ENCODE measurements around the gene MS4A8.
"Not testable (repeated sequence)": the region's sequence is repeated elsewhere in the genome, so short reads cannot be mapped to it uniquely, and the experiment has no call there.

MS4A8 gene

DNA sequence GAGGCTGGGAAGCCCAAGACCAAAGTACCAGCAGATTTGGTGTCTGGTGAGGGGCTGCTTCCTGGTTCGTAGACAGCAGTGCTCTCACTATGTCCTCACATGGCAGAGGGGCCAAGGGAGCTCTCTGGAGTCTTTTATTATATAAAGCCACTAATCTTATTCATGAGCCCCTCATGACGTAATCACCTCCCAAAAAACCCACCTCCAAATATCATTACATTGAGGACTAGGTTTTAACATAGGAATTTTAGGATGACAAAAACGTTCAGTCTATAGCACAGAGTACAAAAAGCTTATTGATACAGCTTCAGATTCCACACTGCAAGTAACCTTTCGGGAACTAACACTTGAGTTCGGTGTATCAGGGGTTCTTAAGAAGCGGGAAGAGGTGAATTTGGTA, 21.0 kb downstream of the MS4A8 start:
- H3K27ac ChIP-seq = no peak overlapping the region
- DNase-seq (ENCODE audit: low read depth, low spot score) = no peak

- no peak within 1 kb of the TSS for H3K27ac ChIP-seq
- DNase-seq (ENCODE audit: low read depth, low spot score) = no peak
Observed at GRCh38 chr11:60724420-60724819, 25.0 kb downstream of the MS4A8 start, which contains the start of gene MS4A18. MS4A18 (plus strand) TSS chr11:60724720.

DNA sequence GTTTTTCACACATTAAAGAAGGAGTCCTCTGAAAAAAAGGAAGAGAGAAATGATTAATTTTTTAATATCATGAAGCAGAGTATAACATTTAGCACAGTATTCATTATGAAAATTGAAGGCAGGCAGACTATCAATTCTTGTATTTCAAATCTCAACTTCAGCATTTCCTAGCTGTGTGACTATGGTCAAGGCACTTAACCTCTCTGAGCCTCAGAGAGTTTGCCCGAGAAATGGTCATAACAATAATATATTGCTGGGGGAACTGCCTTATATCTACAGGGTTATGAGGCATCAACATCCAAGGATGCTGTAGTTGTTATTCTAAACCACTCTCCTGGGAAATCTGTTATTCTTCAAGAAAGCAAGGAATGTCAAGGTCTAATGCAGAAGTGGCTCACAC, 26.2 kb downstream of the MS4A8 start:
- no peak for DNase-seq (ENCODE audit: low read depth, low spot score)
- no peak overlapping the region for H3K27ac ChIP-seq

DNA sequence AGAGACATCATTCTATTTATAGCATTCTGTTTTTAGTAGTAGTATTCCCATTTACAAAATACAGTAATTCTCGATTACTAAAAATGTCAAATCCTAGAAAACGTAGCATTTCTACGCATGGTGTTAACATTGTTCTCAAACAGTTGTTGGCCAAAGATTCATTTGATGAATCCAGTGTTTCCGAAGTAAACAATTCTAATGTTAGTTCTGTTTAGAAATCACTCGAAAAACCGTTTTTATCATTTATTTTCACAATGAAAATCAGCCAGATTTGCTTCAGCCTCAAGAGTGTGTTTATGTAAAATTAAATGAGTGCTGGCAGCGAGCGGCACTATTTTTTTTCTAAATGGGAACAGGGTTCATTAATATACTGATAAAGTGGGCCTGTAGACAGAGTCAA, 32.2 kb downstream of the MS4A8 start:
- DNase-seq (ENCODE audit: low read depth, low spot score) = no peak
- H3K27ac ChIP-seq = no peak overlapping the region

GRCh38 chr11:60734279-60734678, 34.9 kb downstream of the MS4A8 start:
- H3K27ac ChIP-seq = no peak overlapping the region
- DNase-seq (ENCODE audit: low read depth, low spot score) = no peak

DNA sequence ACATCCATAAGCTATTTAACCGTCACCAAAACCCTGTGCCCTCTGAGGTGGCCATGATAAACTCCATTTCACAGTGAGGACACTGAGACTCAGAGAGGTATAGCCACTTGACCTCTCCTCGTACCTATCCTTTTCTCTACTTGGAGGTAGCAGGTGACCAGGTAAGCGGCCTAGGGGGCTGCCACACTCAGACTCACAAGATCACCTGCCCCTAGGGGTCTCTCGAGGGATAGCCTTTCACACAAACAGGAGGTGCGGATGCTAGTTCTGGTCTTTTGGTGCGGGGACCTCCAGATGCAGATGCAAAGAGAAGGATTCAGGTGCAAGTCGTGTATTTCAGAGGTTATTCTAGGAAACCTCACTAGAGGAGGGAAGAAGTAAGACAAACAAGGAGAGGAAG, 39.7 kb downstream of the MS4A8 start:
- DNase-seq (ENCODE audit: low read depth, low spot score) = no peak
- no peak overlapping the region for H3K27ac ChIP-seq

- H3K27ac ChIP-seq = no peak overlapping the region
- DNase-seq (ENCODE audit: low read depth, low spot score) = no peak
Observed at GRCh38 chr11:60740573-60740972, 41.2 kb downstream of the MS4A8 start.

DNA sequence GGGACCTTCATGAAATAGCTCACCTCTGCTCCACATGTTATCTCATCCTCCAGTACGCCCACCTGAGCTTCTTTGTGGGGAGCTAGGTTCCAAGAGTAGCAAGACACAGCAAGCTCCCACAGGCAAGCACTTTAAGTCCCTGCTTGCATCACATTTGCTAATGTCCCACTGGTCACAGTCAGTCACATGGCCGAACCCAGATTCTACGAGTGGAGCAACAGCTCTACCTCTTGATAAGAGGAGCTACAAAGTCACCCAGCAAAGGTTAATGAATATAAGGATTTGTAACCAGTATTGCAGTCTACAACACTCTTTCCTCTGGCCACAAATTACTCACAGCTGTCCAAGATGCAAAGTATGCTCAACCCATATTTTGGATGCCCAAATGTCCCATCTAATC, 42.0 kb downstream of the MS4A8 start:
- DNase-seq (ENCODE audit: low read depth, low spot score) = no peak

GRCh38 chr11:60743058-60743457, 43.6 kb downstream of the MS4A8 start:
- DNase-seq (ENCODE audit: low read depth, low spot score) = no peak
- H3K27ac ChIP-seq = no peak overlapping the region

More for the DNA sequence above, 42.0 kb downstream of the MS4A8 start:
- H3K27ac ChIP-seq = no peak overlapping the region

DNA sequence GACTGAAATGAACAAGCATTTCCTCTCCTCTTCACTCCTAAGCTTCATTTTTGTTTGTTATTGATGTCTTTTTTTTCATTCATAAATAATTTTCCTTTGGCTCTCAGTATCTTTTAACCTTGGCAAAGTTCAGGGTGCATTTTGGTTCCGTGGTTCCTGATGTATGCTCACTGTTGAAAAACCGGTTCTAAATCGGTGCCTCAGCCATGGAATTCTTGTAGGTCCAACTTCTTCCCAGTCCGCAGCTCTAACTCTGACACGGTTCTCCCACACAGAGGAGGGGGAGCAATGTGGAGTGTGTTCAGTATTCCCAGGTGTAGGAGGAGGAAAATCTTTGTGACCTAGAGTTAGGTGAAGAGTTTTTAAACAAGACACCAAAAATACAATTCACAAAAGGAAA, 44.7 kb downstream of the MS4A8 start:
- H3K27ac ChIP-seq = no peak overlapping the region
- DNase-seq (ENCODE audit: low read depth, low spot score) = no peak

DNA sequence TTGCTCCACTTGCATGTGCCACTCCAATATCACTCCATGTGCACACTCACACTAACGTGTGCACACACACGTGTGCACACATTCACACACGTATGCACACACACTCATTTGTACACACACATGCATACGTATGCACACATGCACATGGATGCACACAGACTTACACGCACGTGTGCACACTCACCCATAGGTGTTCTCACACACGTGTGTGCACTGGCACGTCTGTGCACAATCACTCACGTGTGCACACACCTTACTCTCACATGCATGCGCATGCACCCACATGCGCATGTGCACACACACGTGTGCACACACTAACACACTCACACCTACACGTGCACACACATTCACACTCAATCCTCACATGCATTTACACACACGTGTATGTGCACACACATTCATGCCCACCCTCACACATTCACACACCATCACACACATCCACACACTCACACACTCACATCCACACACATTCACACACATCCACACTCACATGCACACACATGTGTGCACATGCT, 48.0 kb downstream of the MS4A8 start:
- no peak overlapping the region for H3K27ac ChIP-seq
- DNase-seq (ENCODE audit: low read depth, low spot score) = no peak

DNA sequence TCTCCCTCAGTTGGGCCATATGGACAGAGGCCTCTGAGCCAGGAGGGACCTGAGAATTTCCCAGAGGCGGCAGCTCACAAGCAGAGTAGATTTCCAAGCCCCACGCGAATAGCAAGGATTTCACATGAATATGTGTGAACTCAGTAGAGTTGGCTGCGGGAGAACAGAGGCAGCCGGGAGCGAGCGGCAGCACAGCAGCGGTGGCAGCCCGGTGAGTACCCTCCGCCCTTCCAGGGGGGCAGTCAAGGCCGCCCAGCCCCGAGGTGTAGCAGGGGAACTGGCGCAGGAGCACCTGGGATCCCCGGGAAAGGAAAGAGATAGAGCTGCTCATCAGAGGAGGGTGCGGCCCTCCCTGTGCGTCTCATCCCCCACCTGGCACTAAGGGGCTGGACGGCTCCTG, 48.8 kb downstream of the MS4A8 start:
- H3K27ac ChIP-seq = no peak overlapping the region
- DNase-seq (ENCODE audit: low read depth, low spot score) = no peak

DNA sequence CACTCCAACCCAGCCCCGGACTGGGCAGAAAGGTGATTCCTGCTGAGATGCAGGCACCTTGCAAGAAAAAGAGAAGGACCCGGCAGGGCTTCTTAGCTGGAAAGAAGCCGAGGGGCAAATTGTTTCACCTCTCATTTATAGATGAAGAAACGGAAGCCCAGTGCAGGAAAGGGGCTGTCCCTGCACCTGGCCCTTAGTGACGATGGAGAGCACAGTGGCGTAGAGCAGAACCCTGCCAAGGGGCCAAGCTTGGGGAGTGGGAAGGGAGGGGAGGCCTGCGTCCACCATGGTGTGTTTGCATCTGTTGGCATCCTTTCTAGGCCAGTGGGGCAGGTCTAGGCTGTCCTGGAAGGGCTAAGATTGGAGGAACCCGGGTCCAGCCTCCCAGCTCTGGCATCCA, 49.4 kb downstream of the MS4A8 start:
- DNase-seq (ENCODE audit: low read depth, low spot score) = no peak
- no peak overlapping the region for H3K27ac ChIP-seq

- no peak overlapping the region for H3K27ac ChIP-seq
- DNase-seq (ENCODE audit: low read depth, low spot score) = no peak
Observed at GRCh38 chr11:60750911-60751310, 51.5 kb downstream of the MS4A8 start.

DNA sequence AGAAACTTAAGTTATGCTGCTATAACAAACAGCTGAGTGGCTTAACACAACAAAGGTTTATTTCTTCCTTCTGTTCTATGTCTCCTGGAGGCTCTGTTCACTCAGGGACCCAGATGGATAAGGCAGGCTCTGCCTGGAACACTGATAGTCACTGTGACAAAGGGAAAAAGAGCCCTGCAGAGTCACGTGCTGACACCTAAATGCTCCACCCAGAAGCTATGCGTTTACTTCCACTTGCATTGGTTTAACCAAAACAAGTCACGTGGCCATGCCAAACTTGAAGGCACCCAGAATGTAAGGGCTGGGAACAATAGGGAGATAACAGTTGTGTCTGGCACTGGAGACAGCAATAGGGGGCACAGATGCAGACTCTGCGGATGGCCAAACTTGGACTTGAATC, 53.9 kb downstream of the MS4A8 start:
- no peak for DNase-seq (ENCODE audit: low read depth, low spot score)
- H3K27ac ChIP-seq = no peak overlapping the region

- no peak for DNase-seq (ENCODE audit: low read depth, low spot score)
Observed at GRCh38 chr11:60754887-60755286, 55.5 kb downstream of the MS4A8 start.

DNA sequence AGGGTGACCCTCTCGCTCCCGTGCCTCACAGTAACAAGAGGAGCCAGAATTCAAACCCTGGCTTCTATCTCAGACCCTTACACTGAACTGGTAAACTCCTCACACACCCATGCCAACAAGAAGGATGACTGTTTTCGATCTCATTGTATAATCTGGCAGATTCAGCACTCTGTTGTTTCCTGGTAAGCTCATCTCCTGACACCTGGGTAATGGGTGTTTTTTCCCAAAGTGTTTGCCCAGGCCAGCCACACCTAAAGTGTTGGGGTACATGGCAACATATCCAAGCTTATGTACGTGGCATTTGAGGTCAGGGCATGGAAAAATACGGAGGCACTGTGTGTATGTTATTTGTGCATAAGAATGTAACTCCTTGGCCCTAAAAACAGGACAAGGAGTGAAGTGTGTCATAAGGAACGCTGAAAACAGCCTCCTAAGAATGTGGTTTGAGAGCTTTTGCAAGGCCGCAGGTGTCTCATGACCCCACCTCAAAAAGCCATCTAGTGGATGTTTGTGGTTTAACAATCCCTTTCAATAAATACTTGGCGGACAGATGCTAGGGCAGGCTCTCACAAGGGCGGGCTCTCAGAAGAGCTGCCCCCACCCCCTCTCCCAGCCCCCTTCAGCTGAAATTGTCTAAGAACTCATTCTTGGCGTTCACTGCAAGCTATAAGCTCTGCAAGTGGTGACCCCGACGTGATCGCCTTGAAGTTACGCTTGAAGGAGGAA, 57.1 kb downstream of the MS4A8 start, which contains the start of gene MS4A15:
Gene MS4A15 (plus strand): TSS at position 561 of the 726 bp plus-strand sequence. CDS start 6,867 bp downstream, outside the sequence.
- no peak within 1 kb of the TSS for H3K27ac ChIP-seq
- no peak for DNase-seq (ENCODE audit: low read depth, low spot score)

More at GRCh38 chr11:60754887-60755286, 55.5 kb downstream of the MS4A8 start:
- H3K27ac ChIP-seq = no peak overlapping the region

GRCh38 chr11:60757231-60757800, 57.9 kb downstream of the MS4A8 start:
- H3K27ac ChIP-seq = no peak overlapping the region
- no peak for DNase-seq (ENCODE audit: low read depth, low spot score)

GRCh38 chr11:60758671-60759070, 59.3 kb downstream of the MS4A8 start:
- DNase-seq (ENCODE audit: low read depth, low spot score); H3K27ac ChIP-seq: not testable (repeated sequence)

DNA sequence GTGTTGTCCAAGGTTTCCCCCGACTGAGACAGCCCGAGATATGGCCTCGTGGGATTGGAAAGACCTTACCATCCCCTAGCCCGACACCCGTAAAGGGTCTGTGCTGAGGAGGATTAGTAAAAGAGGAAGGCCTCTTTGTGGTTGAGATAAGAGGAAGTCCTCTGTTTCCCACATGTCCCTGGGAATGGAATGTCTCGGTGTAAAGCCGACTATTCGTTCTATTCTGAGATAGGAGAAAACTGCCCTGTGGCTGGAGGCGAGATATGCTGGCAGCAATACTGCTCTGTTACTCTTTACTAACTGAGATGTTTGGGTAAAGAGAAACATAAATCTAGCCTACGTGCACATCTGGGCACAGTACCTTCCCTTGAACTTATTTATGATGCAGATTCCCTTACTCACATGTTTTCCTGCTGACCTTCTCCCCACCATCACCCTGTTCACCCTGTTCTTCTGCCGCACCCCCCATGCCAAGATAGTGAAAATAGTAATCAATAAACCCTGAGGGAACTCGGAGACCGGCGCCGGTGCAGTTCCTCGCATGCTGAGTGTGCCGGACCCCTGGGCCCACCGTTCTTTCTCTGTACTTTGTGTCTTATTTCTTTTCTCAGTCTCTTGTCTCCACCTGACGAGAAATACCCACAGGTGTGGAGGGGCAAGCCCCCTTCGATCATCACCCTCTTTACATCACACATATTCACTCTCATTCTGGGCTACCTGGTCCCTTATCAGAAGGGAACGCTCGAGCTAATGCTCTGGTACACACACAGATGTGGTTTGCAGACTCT, 60.2 kb downstream of the MS4A8 start:
- not testable (repeated sequence) for H3K27ac ChIP-seq; DNase-seq (ENCODE audit: low read depth, low spot score)
